ENCODE data around the gene TNS2.

DNA sequence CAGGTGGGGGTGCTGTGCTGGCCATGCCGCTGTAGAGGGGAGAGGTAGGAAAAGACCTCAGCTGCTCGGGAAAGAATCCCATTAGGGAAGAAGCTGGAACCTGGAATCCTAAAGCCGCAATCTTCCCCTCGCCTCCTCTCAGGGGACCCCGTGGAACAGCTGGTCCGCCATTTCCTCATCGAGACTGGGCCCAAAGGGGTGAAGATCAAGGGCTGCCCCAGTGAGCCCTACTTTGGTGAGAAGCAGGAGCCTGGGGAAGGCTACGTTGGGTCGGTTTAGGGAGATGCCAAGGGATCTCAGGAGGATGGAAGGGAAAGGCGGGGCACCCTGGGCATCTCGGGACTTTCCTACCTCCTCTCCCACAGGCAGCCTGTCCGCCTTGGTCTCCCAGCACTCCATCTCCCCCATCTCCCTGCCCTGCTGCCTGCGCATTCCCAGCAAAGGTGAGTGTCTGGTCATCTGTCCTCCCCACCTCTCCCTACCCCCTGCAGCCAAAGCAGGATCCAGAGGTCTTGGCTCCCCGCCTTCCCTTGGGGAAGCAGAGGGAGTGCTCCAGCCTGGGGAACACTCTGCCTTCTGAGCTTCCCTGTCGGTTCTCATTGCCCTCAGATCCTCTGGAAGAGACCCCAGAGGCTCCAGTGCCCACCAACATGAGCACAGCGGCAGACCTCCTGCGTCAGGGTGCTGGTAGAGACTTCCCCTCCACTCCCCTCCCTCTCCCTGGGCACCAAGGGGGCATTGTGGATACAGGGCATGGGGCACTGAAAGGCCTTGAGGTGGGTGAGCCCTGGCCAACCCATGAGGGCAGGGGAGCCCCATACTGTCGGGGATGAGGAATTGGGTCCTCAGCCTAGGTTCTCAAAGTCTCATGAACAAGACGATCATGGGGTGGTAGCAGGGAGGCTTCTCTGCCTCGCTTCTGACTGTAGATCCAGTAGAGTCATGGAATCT is 12.4 kb downstream of the TNS2 start:
- TF ChIP-seq, protein P1, sequence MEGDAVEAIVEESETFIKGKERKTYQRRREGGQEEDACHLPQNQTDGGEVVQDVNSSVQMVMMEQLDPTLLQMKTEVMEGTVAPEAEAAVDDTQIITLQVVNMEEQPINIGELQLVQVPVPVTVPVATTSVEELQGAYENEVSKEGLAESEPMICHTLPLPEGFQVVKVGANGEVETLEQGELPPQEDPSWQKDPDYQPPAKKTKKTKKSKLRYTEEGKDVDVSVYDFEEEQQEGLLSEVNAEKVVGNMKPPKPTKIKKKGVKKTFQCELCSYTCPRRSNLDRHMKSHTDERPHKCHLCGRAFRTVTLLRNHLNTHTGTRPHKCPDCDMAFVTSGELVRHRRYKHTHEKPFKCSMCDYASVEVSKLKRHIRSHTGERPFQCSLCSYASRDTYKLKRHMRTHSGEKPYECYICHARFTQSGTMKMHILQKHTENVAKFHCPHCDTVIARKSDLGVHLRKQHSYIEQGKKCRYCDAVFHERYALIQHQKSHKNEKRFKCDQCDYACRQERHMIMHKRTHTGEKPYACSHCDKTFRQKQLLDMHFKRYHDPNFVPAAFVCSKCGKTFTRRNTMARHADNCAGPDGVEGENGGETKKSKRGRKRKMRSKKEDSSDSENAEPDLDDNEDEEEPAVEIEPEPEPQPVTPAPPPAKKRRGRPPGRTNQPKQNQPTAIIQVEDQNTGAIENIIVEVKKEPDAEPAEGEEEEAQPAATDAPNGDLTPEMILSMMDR (IDR thresholded peaks at IDR 0.05 in 4 of 5, conservative IDR thresholded peaks at IDR 0.05 in 1 of 5), result no peak
- TF ChIP-seq POLR2A (IDR thresholded peaks at IDR 0.05), result no peak

All from gastrocnemius medialis (tissue), 4 donors.